CD4-positive, alpha-beta memory T cell (primary cell): ENCODE data around the gene POLR2J2. TPM values are rescaled to one million over a fixed set of nuclear protein-coding genes. Genes with fewer than 3 reads are reported as not detected.
"Not testable (repeated sequence)": the region's sequence is repeated elsewhere in the genome, so short reads cannot be mapped to it uniquely, and the experiment has no call there.

ENCODE experiments used
- CTCF ChIA-PET: fragments of 350-600 bp; sonication (Branson Sonifier 250); formaldehyde crosslinking; loops from one replicate; lab custom pipeline; 2021; ENCODE audit warnings: inconsistent platforms; ENCODE audit not compliant: partially characterized antibody; lab: Charles Lee
- POLR2A ChIA-PET: fragments of 350-600 bp; sonication (Branson Sonifier 250); formaldehyde crosslinking; loops from one replicate; lab custom pipeline; 2021; ENCODE audit not compliant: partially characterized antibody; lab: Charles Lee
- DNase-seq, 5 donors: peaks; one replicate each; pipeline versions ENCODE4 v3.0.0 to v3.0.0-alpha.2; 2020 to 2022; ENCODE audit warnings: mixed read lengths in 1 of 5
- H3K27ac ChIP-seq: one replicate; pipeline ENCODE4 v1.7.0; 2013; ENCODE audit warnings: low read depth, low read length
- H3K27me3 ChIP-seq: 2 replicates; pipeline ENCODE4 v1.7.0; 2013; ENCODE audit warnings: mild to moderate bottlenecking, low read length, moderate library complexity; ENCODE audit not compliant: insufficient read depth
- H3K36me3 ChIP-seq: 2 replicates; pipeline ENCODE4 v1.7.0; 2013; ENCODE audit warnings: mild to moderate bottlenecking, low read length, moderate library complexity; ENCODE audit not compliant: insufficient read depth
- H3K4me1 ChIP-seq: 2 replicates; pipeline ENCODE4 v1.7.0; 2013; ENCODE audit warnings: mild to moderate bottlenecking, low read length, moderate library complexity; ENCODE audit not compliant: insufficient read depth
- H3K4me3 ChIP-seq, 2 donors: one replicate each; pipeline ENCODE4 v1.7.0; 2013; ENCODE audit warnings: low read length in 2 of 2, mild to moderate bottlenecking in 1 of 2
- H3K9me3 ChIP-seq, 2 donors: one replicate each; pipeline ENCODE4 v1.7.0; 2013; ENCODE audit warnings: low read length in 2 of 2, control low read depth in 1 of 2; ENCODE audit not compliant: control insufficient read depth in 1 of 2
- H3K27ac Mint-ChIP-seq, 7 donors: one replicate each; pipeline ENCODE4 v1.8.0; 2020 to 2021; ENCODE audit warnings: mixed read lengths in 7 of 7, mild to moderate bottlenecking in 6 of 7, inconsistent platforms in 3 of 7, moderate library complexity in 3 of 7
- H3K27me3 Mint-ChIP-seq, 2 donors: one replicate each; pipeline ENCODE4 v1.8.0; 2020 to 2021; ENCODE audit warnings: mixed read lengths in 2 of 2
- H3K36me3 Mint-ChIP-seq, 2 donors: one replicate each; pipeline ENCODE4 v1.8.0; 2020 to 2021; ENCODE audit warnings: mixed read lengths in 2 of 2, inconsistent platforms in 1 of 2, mild to moderate bottlenecking in 1 of 2
- H3K4me1 Mint-ChIP-seq, 4 donors: one replicate each; pipeline ENCODE4 v1.8.0; 2020 to 2021; ENCODE audit warnings: mixed read lengths in 4 of 4, mild to moderate bottlenecking in 1 of 4
- H3K4me3 Mint-ChIP-seq, 8 donors: one replicate each; pipeline ENCODE4 v1.8.0; 2020 to 2021; ENCODE audit warnings: mixed read lengths in 8 of 8, mild to moderate bottlenecking in 7 of 8, moderate library complexity in 6 of 8, inconsistent platforms in 3 of 8
- H3K9me3 Mint-ChIP-seq, 8 donors: one replicate each; pipeline ENCODE4 v1.8.0; 2020 to 2021; ENCODE audit warnings: mixed read lengths in 8 of 8, mild to moderate bottlenecking in 5 of 8, inconsistent platforms in 3 of 8, moderate library complexity in 1 of 8
- intact Hi-C: fragments of 100-400 bp; cut with micrococcal nuclease; formaldehyde crosslinking; loops from one replicate; pipeline ENCODE4 v1.15.1; 2023
- polyA plus RNA-seq, 2 donors: library from polyadenylated mRNA; unstranded; fragments of 300-500 nt; fragmentation: Illumina TruSeq; gene quantifications; one replicate each; pipeline ENCODE4 v1.2.3, GENCODE V29; 2021
- total RNA-seq, 2 experiments: library from RNA; stranded (reverse); gene quantifications; one replicate each; pipeline ENCODE4 v1.2.3, GENCODE V29; 2021

Gene POLR2J2
- total and polyA plus RNA-seq, 4 experiments from 2014 or later, result 1.6 to 27.7 (median 14.9) TPM

- H3K4me3 Mint-ChIP-seq, H3K36me3 Mint-ChIP-seq, H3K27me3 Mint-ChIP-seq, H3K27me3 ChIP-seq, H3K36me3 ChIP-seq, H3K27ac ChIP-seq, POLR2A ChIA-PET, H3K9me3 Mint-ChIP-seq, DNase-seq, H3K4me3 ChIP-seq, CTCF ChIA-PET, intact Hi-C loops, H3K9me3 ChIP-seq, H3K4me1 ChIP-seq, H3K4me1 Mint-ChIP-seq, H3K27ac Mint-ChIP-seq: not testable (repeated sequence)
These were observed 36.1 kb downstream of the POLR2J2 start for GRCh38 chr7:102635354-102635753.

GRCh38 chr7:102634299-102634698, 37.2 kb downstream of the POLR2J2 start:
- DNase-seq, H3K9me3 ChIP-seq, H3K27ac ChIP-seq, CTCF ChIA-PET, H3K27me3 Mint-ChIP-seq, H3K4me3 Mint-ChIP-seq, H3K4me1 ChIP-seq, H3K27me3 ChIP-seq, H3K27ac Mint-ChIP-seq, H3K9me3 Mint-ChIP-seq, H3K36me3 Mint-ChIP-seq, H3K4me3 ChIP-seq, H3K36me3 ChIP-seq, H3K4me1 Mint-ChIP-seq, POLR2A ChIA-PET, intact Hi-C loops: not testable (repeated sequence)

GRCh38 chr7:102630622-102631021, 40.8 kb downstream of the POLR2J2 start:
- H3K36me3 Mint-ChIP-seq, H3K4me1 ChIP-seq, H3K27ac ChIP-seq, H3K4me3 Mint-ChIP-seq, H3K27me3 ChIP-seq, POLR2A ChIA-PET, H3K27ac Mint-ChIP-seq, intact Hi-C loops, H3K9me3 ChIP-seq, H3K4me1 Mint-ChIP-seq, H3K27me3 Mint-ChIP-seq, H3K4me3 ChIP-seq, CTCF ChIA-PET, DNase-seq, H3K36me3 ChIP-seq, H3K9me3 Mint-ChIP-seq: not testable (repeated sequence)

- H3K4me1 Mint-ChIP-seq, H3K36me3 ChIP-seq, H3K27ac Mint-ChIP-seq, H3K4me3 ChIP-seq, H3K9me3 ChIP-seq, H3K27me3 ChIP-seq, H3K9me3 Mint-ChIP-seq, POLR2A ChIA-PET, H3K36me3 Mint-ChIP-seq, H3K4me3 Mint-ChIP-seq, H3K27me3 Mint-ChIP-seq, intact Hi-C loops, H3K4me1 ChIP-seq, H3K27ac ChIP-seq, CTCF ChIA-PET, DNase-seq: not testable (repeated sequence)
These were observed 44.1 kb downstream of the POLR2J2 start for GRCh38 chr7:102627271-102627904.

- POLR2A ChIA-PET, H3K4me1 ChIP-seq, H3K9me3 ChIP-seq, CTCF ChIA-PET, H3K27me3 ChIP-seq, H3K4me3 ChIP-seq, H3K9me3 Mint-ChIP-seq, H3K4me1 Mint-ChIP-seq, DNase-seq, H3K27ac Mint-ChIP-seq, H3K27me3 Mint-ChIP-seq, H3K36me3 ChIP-seq, H3K27ac ChIP-seq, intact Hi-C loops, H3K36me3 Mint-ChIP-seq, H3K4me3 Mint-ChIP-seq: not testable (repeated sequence)
These were observed 53.3 kb downstream of the POLR2J2 start for GRCh38 chr7:102618122-102618521.

GRCh38 chr7:102616507-102617125, 54.8 kb downstream of the POLR2J2 start, which contains the start of gene RASA4:
RASA4 (minus strand) TSS chr7:102616756; CDS start chr7:102616689, 67 bp downstream.
- H3K9me3 ChIP-seq, H3K27ac ChIP-seq, H3K9me3 Mint-ChIP-seq, H3K4me1 Mint-ChIP-seq, H3K4me1 ChIP-seq, POLR2A ChIA-PET, H3K27ac Mint-ChIP-seq, H3K36me3 ChIP-seq, H3K36me3 Mint-ChIP-seq, H3K4me3 ChIP-seq, H3K27me3 Mint-ChIP-seq, H3K27me3 ChIP-seq, intact Hi-C loops, CTCF ChIA-PET: not testable (repeated sequence)
- peak; percentile 24 to 51 (median 38) for DNase-seq
- peak within 1 kb of the TSS in 5 of 8 donors; percentile 22 to 73 (median 57) for H3K4me3 Mint-ChIP-seq
